Measurements from ENCODE around the gene ESYT3. TPM values are rescaled to one million over a fixed set of nuclear protein-coding genes. Genes with fewer than 3 reads are reported as not detected.

ESYT3 gene
- total RNA-seq, 2 experiments from 2014 or later, result 0.23 to 0.26 TPM

- no peak overlapping the region for H3K27ac Mint-ChIP-seq
These were observed 5.7 kb downstream of the ESYT3 start for GRCh38 chr3:138440121-138440521.

GRCh38 chr3:138440596-138440995 lies 6.2 kb downstream of the ESYT3 start:
- ATAC-seq, result no peak
- Mint-ChIP-seq H3K36me3 (no peaks in the 10 kb centered on the region), H3K9me3 (ENCODE audit: low read depth) (no peaks in the 10 kb centered on the region), H3K4me1 (no peaks in the 10 kb centered on the region), H3K27ac (no peak overlapping the region), H3K4me3 (no peak overlapping the region), H3K27me3 (peaks cover 27% of the 10 kb centered on the region)
- CTCF ChIA-PET, result no interaction called here
- no peak for DNase-seq

More at GRCh38 chr3:138440121-138440521, 5.7 kb downstream of the ESYT3 start:
- no peak overlapping the region for H3K4me3 Mint-ChIP-seq
- peaks cover 30% of the 10 kb centered on the region for H3K27me3 Mint-ChIP-seq
- no peak for ATAC-seq
- no peaks in the 10 kb centered on the region for H3K4me1 Mint-ChIP-seq
- no peaks in the 10 kb centered on the region for H3K9me3 Mint-ChIP-seq (ENCODE audit: low read depth)
- CTCF ChIA-PET, result no interaction called here
- no peaks in the 10 kb centered on the region for H3K36me3 Mint-ChIP-seq
- no peak for DNase-seq

DNA sequence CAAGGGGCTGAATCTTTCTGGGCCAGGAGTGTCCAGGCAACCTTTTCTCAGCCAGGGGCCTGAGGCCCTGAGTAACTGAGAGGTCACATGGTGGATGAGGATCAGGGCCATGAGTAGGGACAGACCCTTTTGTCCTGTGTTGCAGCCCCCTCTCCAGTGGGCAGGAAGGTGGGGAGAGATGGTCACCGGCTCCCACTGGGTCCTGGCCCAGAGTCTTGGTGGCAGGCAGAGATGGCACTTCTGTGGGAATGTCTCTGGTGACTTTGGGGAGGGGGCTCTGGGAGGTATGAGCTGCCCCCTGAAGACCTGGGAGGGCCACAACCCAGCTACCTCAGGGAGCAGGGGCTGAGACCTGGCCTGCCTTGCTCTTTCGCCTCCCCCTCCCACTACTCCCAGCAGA lies 6.8 kb downstream of the ESYT3 start:
- ATAC-seq (no peak), DNase-seq (no peak)
- no peaks in the 10 kb centered on the region for H3K4me1 Mint-ChIP-seq
- no peak overlapping the region for H3K27ac Mint-ChIP-seq
- no peaks in the 10 kb centered on the region for H3K9me3 Mint-ChIP-seq (ENCODE audit: low read depth)
- peaks cover 20% of the 10 kb centered on the region for H3K27me3 Mint-ChIP-seq
- CTCF ChIA-PET, result no interaction called here
- H3K36me3 Mint-ChIP-seq, result no peaks in the 10 kb centered on the region
- no peak overlapping the region for H3K4me3 Mint-ChIP-seq

DNA sequence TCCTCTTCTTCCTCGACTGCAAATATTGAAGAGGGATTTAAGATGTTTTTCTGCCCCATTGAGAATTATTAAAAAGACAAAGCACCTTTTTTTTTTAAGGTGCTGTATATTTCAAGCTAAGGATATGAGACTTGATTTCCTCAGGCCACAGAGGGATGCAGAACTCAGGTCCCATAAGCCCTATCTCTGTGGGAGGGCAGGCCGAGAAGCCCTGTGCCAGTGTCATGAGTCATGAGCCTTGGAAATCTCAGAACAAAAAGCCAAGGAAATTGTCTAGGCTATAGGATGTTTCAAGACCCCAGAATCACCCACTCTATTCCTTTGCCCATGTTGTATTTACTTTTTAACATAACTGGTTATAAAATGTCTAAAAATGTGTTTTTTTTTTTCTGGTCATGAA lies 7.3 kb downstream of the ESYT3 start:
- ATAC-seq (no peak), DNase-seq (no peak)
- Mint-ChIP-seq H3K4me1 (no peaks in the 10 kb centered on the region), H3K27me3 (peaks cover 15% of the 10 kb centered on the region), H3K36me3 (no peaks in the 10 kb centered on the region), H3K27ac (no peak overlapping the region), H3K9me3 (ENCODE audit: low read depth) (no peaks in the 10 kb centered on the region), H3K4me3 (no peak overlapping the region)
- CTCF ChIA-PET, result no interaction called here

DNA sequence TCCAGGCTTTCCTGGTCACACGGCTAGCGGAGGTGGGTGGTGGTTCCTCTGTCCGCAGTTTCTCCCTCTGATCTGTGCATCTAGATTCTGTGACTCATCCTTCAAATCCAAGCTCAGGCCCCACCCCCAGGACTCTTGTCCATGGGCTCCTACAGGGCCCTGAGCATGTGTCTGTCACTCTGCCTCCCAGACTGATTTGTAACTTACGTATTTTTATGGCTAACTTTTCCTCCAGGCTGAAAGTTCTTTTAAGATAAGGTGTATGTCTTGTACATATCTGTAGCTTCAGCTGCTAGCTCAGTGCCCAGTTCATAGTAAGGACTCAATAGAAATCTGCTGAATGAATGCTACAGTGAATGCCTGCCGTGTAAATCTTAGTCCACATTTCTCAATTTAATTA lies 8.0 kb downstream of the ESYT3 start:
- ATAC-seq, result no peak
- H3K27ac Mint-ChIP-seq, result no peak overlapping the region
- H3K36me3 Mint-ChIP-seq, result no peaks in the 10 kb centered on the region
- CTCF ChIA-PET, result no interaction called here
- H3K4me1 Mint-ChIP-seq, result no peaks in the 10 kb centered on the region
- H3K4me3 Mint-ChIP-seq, result no peak overlapping the region
- DNase-seq, result no peak
- H3K27me3 Mint-ChIP-seq, result peaks cover 8% of the 10 kb centered on the region
- H3K9me3 Mint-ChIP-seq (ENCODE audit: low read depth), result no peaks in the 10 kb centered on the region

GRCh38 chr3:138443091-138443490 lies 8.7 kb downstream of the ESYT3 start:
- CTCF ChIA-PET, result interaction anchor here (1.0 kb wide), 1 partner anchor 26 kb away, joined by 3 read pairs; no protein-coding TSS in a partner anchor
- Mint-ChIP-seq H3K36me3 (no peaks in the 10 kb centered on the region), H3K4me1 (no peaks in the 10 kb centered on the region), H3K27me3 (peaks cover 4% of the 10 kb centered on the region), H3K27ac (no peak overlapping the region), H3K4me3 (no peak overlapping the region), H3K9me3 (ENCODE audit: low read depth) (no peaks in the 10 kb centered on the region)
- no peak for DNase-seq
- no peak for ATAC-seq

DNA sequence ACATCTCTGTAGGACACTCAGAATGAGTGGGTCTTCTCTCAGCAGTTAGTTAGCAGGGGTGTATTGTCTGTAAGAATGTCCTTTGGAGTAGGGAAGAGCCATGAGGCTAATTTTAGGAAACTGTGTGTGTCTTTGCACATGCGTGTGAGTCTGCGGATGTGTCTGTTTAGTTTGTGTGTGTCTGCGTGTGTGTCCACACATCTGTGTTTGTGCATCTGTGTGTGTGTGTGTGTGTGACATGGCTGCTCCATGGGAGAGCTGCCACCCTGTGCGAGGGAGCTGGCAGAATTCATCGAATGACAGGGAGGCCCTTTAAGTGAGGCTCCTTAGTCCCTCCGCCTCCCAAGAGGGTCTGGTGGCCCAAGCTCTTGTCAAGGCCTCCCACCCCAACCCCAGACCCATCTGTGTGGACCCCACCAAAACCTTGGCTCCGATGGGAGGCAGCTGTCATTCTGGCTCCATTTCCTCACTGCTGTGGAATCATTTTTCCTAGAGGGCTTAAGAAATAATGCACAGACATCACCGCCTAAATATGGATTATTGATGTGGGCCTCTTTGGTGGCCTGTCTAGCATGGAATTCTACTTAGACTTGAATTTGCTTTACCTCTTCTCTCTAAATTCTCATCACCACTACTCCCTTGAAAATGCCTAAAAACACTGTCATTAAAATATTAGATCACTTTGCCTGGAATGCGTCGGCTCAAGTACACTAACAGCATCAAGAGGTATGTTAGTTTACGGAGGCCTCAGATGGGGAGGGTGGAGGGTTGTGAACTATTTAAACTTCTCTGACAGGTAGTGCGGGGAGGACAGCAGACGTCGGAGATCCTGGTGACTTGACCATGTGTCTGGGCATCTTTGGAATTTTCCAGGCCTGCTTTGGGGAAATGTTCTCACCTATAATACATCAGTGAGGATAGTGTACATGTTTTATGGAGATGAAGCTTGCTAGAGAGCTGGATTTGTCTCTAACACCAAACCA lies 9.4 kb downstream of the ESYT3 start:
- CTCF ChIA-PET, result interaction anchor here (1.0 kb wide), 1 partner anchor 27 kb away, joined by 3 read pairs; no protein-coding TSS in a partner anchor
- Mint-ChIP-seq H3K36me3 (no peaks in the 10 kb centered on the region), H3K27me3 (no peaks in the 10 kb centered on the region), H3K4me3 (no peak overlapping the region), H3K27ac (no peak overlapping the region), H3K4me1 (no peaks in the 10 kb centered on the region), H3K9me3 (ENCODE audit: low read depth) (no peaks in the 10 kb centered on the region)
- DNase-seq (no peak), ATAC-seq (no peak)

- no peaks in the 10 kb centered on the region for H3K36me3 Mint-ChIP-seq
- H3K4me3 Mint-ChIP-seq, result no peak overlapping the region
- no peak for DNase-seq
- ATAC-seq, result no peak
- no peaks in the 10 kb centered on the region for H3K27me3 Mint-ChIP-seq
- H3K27ac Mint-ChIP-seq, result no peak overlapping the region
- H3K9me3 Mint-ChIP-seq (ENCODE audit: low read depth), result no peaks in the 10 kb centered on the region
- CTCF ChIA-PET, result no interaction called here
- H3K4me1 Mint-ChIP-seq, result no peaks in the 10 kb centered on the region
These were observed 10.8 kb downstream of the ESYT3 start for GRCh38 chr3:138445236-138445635.

- ATAC-seq (no peak), DNase-seq (no peak)
- H3K27me3 Mint-ChIP-seq, result no peaks in the 10 kb centered on the region
- H3K4me1 Mint-ChIP-seq, result no peaks in the 10 kb centered on the region
- no peak overlapping the region for H3K4me3 Mint-ChIP-seq
- H3K27ac Mint-ChIP-seq, result no peak overlapping the region
- no peaks in the 10 kb centered on the region for H3K9me3 Mint-ChIP-seq (ENCODE audit: low read depth)
- no peaks in the 10 kb centered on the region for H3K36me3 Mint-ChIP-seq
- CTCF ChIA-PET, result no interaction called here
These were observed 11.2 kb downstream of the ESYT3 start for GRCh38 chr3:138445654-138446053.

DNA sequence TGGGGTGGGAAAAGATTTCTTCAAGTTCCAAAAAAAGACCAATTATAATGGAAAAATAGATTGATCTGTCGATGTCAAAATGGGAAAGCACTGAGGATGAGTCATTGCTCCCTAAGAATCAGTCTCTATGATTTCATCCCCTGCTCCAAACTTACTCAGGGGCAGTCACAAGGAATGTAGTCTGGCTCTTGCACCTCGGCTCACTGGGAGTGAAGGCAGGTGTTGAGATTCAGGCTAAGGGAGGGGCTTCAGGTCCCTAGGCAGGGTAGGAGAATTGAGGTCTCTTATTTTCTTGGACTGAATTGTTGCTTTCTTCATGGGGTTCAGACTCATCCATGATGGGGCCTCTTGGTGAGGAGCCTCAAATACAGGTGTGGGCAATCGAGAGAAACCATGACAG lies 14.2 kb downstream of the ESYT3 start:
- CTCF ChIA-PET, result interaction anchor here (0.7 kb wide), 1 partner anchor 266 kb away, joined by 4 read pairs; no protein-coding TSS in a partner anchor
- Mint-ChIP-seq H3K4me1 (no peaks in the 10 kb centered on the region), H3K4me3 (no peak overlapping the region), H3K9me3 (ENCODE audit: low read depth) (no peaks in the 10 kb centered on the region), H3K36me3 (no peaks in the 10 kb centered on the region), H3K27ac (no peak overlapping the region), H3K27me3 (no peaks in the 10 kb centered on the region)
- ATAC-seq (no peak), DNase-seq (no peak)

- Mint-ChIP-seq H3K4me3 (no peak overlapping the region), H3K4me1 (no peaks in the 10 kb centered on the region), H3K27ac (no peak overlapping the region), H3K36me3 (no peaks in the 10 kb centered on the region), H3K27me3 (no peaks in the 10 kb centered on the region), H3K9me3 (ENCODE audit: low read depth) (no peaks in the 10 kb centered on the region)
- CTCF ChIA-PET, result no interaction called here
- ATAC-seq (no peak), DNase-seq (no peak)
These were observed 15.1 kb downstream of the ESYT3 start for GRCh38 chr3:138449490-138449889.

GRCh38 chr3:138450181-138450580 lies 15.8 kb downstream of the ESYT3 start:
- Mint-ChIP-seq H3K27me3 (no peaks in the 10 kb centered on the region), H3K4me1 (no peaks in the 10 kb centered on the region), H3K4me3 (no peak overlapping the region), H3K9me3 (ENCODE audit: low read depth) (no peaks in the 10 kb centered on the region), H3K36me3 (no peaks in the 10 kb centered on the region), H3K27ac (no peak overlapping the region)
- DNase-seq (no peak), ATAC-seq (no peak)
- CTCF ChIA-PET, result no interaction called here

GRCh38 chr3:138450704-138451424 lies 16.4 kb downstream of the ESYT3 start:
- Mint-ChIP-seq H3K27me3 (no peaks in the 10 kb centered on the region), H3K4me3 (no peak overlapping the region), H3K9me3 (ENCODE audit: low read depth) (no peaks in the 10 kb centered on the region), H3K4me1 (peaks cover 3% of the 10 kb centered on the region), H3K36me3 (no peaks in the 10 kb centered on the region), H3K27ac (no peak overlapping the region)
- ATAC-seq (no peak), DNase-seq (no peak)
- CTCF ChIA-PET, result no interaction called here

Measured in activated CD8-positive, alpha-beta memory T cell treated with anti-CD3 and anti-CD28 coated beads, Interleukin-2, amount 10 ng/mL, durations not matched to agents 7 days and 5 days (primary cell).